ENCODE data around the gene DDX23.

The DDX23 gene

DNA sequence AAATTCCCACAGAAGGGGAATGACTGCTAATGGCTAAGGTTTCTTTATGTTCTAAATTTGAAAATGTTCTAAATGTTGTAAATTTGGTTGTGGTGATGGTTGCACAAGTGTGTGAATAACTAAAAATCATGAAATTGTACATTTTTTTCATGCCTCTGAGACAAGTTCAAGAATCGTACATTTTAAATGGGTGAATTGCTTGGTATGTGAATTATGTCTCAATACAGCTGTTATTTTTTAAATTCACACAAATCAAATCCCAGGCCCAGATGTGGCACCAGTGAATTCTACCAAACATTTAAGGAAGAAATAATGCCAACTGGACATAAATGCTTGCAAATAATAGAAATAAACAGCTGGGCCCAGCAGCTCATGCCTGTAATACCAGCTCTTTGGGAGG is 42.3 kb upstream of the DDX23 start:
- H3K4me2 ChIP-seq (ENCODE audit: low read length) = no peak overlapping the region
- no peaks in the 10 kb centered on the region for H3K9me3 ChIP-seq (ENCODE audit: control insufficient read depth, insufficient read depth, low read length)
- H3K4me3 ChIP-seq (ENCODE audit: low read length) = no peak overlapping the region
- no peaks in the 10 kb centered on the region for H3K79me2 ChIP-seq (ENCODE audit: control insufficient read depth, low read length)
- H3K36me3 ChIP-seq (ENCODE audit: control insufficient read depth, low read length) = no peaks in the 10 kb centered on the region
- H4K20me1 ChIP-seq (ENCODE audit: control insufficient read depth, insufficient read depth, low read depth, low read length) = no peaks in the 10 kb centered on the region
- no peak overlapping the region for H3K27ac ChIP-seq (ENCODE audit: low read depth, low read length)
- H3K9me2 ChIP-seq (replicated peaks; ENCODE audit: control insufficient read depth, low read length) = no peaks in the 10 kb centered on the region
- no peaks in the 10 kb centered on the region for H3F3A ChIP-seq (ENCODE audit: control insufficient read depth, insufficient read depth)
- peaks cover 21% of the 10 kb centered on the region for H3K27me3 ChIP-seq (ENCODE audit: control insufficient read depth, low read length)
- peaks cover 9% of the 10 kb centered on the region for H3K4me1 ChIP-seq (ENCODE audit: control insufficient read depth, low read length)
- TF ChIP-seq, protein P1, sequence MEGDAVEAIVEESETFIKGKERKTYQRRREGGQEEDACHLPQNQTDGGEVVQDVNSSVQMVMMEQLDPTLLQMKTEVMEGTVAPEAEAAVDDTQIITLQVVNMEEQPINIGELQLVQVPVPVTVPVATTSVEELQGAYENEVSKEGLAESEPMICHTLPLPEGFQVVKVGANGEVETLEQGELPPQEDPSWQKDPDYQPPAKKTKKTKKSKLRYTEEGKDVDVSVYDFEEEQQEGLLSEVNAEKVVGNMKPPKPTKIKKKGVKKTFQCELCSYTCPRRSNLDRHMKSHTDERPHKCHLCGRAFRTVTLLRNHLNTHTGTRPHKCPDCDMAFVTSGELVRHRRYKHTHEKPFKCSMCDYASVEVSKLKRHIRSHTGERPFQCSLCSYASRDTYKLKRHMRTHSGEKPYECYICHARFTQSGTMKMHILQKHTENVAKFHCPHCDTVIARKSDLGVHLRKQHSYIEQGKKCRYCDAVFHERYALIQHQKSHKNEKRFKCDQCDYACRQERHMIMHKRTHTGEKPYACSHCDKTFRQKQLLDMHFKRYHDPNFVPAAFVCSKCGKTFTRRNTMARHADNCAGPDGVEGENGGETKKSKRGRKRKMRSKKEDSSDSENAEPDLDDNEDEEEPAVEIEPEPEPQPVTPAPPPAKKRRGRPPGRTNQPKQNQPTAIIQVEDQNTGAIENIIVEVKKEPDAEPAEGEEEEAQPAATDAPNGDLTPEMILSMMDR (IDR thresholded peaks at IDR 0.05; ENCODE audit: low read depth, low read length, poor library complexity, severe bottlenecking) = no peak
- TF ChIP-seq EZH2phosphoT487 (IDR thresholded peaks at IDR 0.05; ENCODE audit: borderline replicate concordance, low read length) = no peak

DNA sequence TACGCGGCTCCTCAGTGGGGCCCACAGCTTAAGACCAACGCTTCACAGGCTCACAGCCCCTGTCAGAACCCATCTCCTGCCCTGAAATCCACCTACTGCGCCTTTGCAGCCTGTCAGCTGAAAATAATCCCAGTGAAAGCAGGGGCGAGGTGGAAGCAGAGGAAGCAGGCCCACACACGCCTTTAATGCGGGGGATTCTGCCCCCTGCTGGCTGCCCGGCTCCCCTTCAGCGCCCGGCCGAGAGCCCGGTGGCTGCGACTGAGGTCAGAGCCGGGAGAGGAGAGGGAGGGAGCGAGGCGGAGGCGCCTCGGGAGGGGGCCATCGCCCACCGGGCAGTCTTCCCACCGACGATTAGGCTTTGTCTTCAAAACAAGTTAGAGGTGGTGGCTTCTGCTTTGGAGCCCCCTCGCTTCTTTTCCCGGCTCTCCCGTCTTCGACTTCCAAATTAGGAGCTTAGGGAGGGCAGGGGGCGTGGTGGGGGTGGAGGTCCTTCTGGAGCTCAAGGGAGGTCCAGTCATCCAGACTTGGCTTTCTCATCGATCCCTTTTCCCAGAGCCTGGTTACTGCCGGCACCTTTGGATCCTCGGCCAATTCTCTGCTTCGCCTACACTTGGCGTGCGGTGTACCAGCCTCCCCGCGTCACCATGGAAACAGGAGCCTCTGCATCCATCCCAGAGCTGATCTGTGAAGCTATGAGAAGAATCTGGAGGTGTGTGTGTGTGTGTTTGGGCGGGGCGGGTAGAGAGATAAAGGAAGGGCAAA is 38.9 kb upstream of the DDX23 start:
- Histone ChIP-seq H3K4me2 (ENCODE audit: low read length) (peak overlapping the region; percentile 53), H3K9me3 (ENCODE audit: control insufficient read depth, insufficient read depth, low read length) (no peaks in the 10 kb centered on the region), H3K9me2 (replicated peaks; ENCODE audit: control insufficient read depth, low read length) (no peaks in the 10 kb centered on the region), H3K36me3 (ENCODE audit: control insufficient read depth, low read length) (no peaks in the 10 kb centered on the region), H4K20me1 (ENCODE audit: control insufficient read depth, insufficient read depth, low read depth, low read length) (no peaks in the 10 kb centered on the region), H3K4me1 (ENCODE audit: control insufficient read depth, low read length) (peaks cover 9% of the 10 kb centered on the region), H3K27ac (ENCODE audit: low read depth, low read length) (no peak overlapping the region), H3K79me2 (ENCODE audit: control insufficient read depth, low read length) (no peaks in the 10 kb centered on the region), H3K27me3 (ENCODE audit: control insufficient read depth, low read length) (peaks cover 18% of the 10 kb centered on the region), H3F3A (ENCODE audit: control insufficient read depth, insufficient read depth) (no peaks in the 10 kb centered on the region), H3K4me3 (ENCODE audit: low read length) (no peak overlapping the region)
- TF ChIP-seq EZH2phosphoT487 (IDR thresholded peaks at IDR 0.05; ENCODE audit: borderline replicate concordance, low read length) = 0 out of 2 replicates have a peak, but pooled peaks have one; percentile 82
- TF ChIP-seq, protein P1 (IDR thresholded peaks at IDR 0.05; ENCODE audit: low read depth, low read length, poor library complexity, severe bottlenecking) = peak; percentile 88

DNA sequence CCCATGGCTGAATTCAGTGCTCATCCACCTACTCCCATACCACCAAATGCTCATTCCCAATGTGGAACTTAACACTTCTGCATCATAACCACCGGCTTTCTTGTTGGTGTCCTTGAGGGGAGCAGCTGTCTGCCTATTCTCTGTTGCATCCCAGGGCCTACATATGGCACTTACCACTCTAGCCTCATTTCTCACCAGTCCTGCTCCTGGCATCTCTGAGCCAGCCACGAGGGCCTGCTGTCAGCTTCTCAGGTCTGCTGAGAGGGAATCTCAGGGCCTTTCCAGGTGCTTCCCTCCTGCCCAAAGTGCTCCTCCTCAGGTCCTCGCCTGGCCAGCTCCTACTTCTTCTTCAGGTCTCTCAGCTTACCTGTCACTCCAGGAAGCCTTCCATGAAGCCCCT is 37.7 kb upstream of the DDX23 start:
- Histone ChIP-seq H3K4me2 (ENCODE audit: low read length) (no peak overlapping the region), H3K4me1 (ENCODE audit: control insufficient read depth, low read length) (peaks cover 9% of the 10 kb centered on the region), H3K4me3 (ENCODE audit: low read length) (no peak overlapping the region), H4K20me1 (ENCODE audit: control insufficient read depth, insufficient read depth, low read depth, low read length) (no peaks in the 10 kb centered on the region), H3K27me3 (ENCODE audit: control insufficient read depth, low read length) (peaks cover 18% of the 10 kb centered on the region), H3K9me3 (ENCODE audit: control insufficient read depth, insufficient read depth, low read length) (no peaks in the 10 kb centered on the region), H3K27ac (ENCODE audit: low read depth, low read length) (no peak overlapping the region), H3K36me3 (ENCODE audit: control insufficient read depth, low read length) (no peaks in the 10 kb centered on the region), H3K9me2 (replicated peaks; ENCODE audit: control insufficient read depth, low read length) (no peaks in the 10 kb centered on the region), H3F3A (ENCODE audit: control insufficient read depth, insufficient read depth) (no peaks in the 10 kb centered on the region), H3K79me2 (ENCODE audit: control insufficient read depth, low read length) (no peaks in the 10 kb centered on the region)
- no peak for TF ChIP-seq EZH2phosphoT487 (IDR thresholded peaks at IDR 0.05; ENCODE audit: borderline replicate concordance, low read length)
- TF ChIP-seq, protein P1 (IDR thresholded peaks at IDR 0.05; ENCODE audit: low read depth, low read length, poor library complexity, severe bottlenecking) = no peak

All from DOHH2 (cell line).